Astrocyte (in vitro differentiated cells and primary cell): Measurements from ENCODE around the gene NISCH.

Experiments
- CTCF ChIP-seq: IDR thresholded peaks from 2 replicates; pipeline ENCODE4 v1.5.1; 2011; ENCODE audit warnings: low read depth, mild to moderate bottlenecking, inconsistent platforms, low read length, moderate library complexity; ENCODE audit not compliant: insufficient read depth
- EZH2 ChIP-seq: IDR thresholded peaks from 2 replicates; pipeline ENCODE4 v1.6.1; 2012; ENCODE audit warnings: mild to moderate bottlenecking, low read length, inconsistent platforms; ENCODE audit not compliant: insufficient read depth

DNA sequence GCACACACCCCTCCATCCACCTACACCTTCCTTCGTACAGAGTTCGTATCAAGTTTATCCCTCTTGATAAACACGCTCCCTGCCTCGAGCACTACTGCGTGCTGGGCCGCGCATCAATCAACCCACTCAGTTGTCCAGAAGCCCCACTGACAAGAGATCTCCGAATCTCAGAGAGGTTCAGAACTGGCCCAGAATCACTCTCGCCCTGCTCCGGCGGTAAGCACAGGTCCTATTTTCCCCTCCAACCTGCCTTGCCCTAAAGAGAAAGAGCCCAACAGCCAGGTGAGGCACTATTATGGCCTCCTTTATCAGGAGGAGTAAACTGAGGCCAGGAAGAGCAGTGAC lies 494 bp upstream of the NISCH start:
- TF ChIP-seq EZH2 (no peak), CTCF (no peak)
